GM12874 (cell line): Measurements from ENCODE around the gene ZNF283.

Experiments
- CTCF ChIP-seq: IDR thresholded peaks from 2 replicates; pipeline ENCODE4 v1.5.1; 2011; ENCODE audit warnings: low read depth, mild to moderate bottlenecking, control low read depth, low read length, moderate library complexity; ENCODE audit not compliant: insufficient read depth

The ZNF283 gene

GRCh38 chr19:43790587-43790986, 36.5 kb upstream of the ZNF283 start:
- TF ChIP-seq CTCF: no peak

GRCh38 chr19:43797118-43797517, 30.0 kb upstream of the ZNF283 start:
- TF ChIP-seq CTCF: no peak

- no peak for TF ChIP-seq CTCF
Measured at GRCh38 chr19:43797556-43797955, 29.6 kb upstream of the ZNF283 start.

GRCh38 chr19:43798026-43798545, 29.0 kb upstream of the ZNF283 start:
- TF ChIP-seq CTCF: no peak

GRCh38 chr19:43798546-43799409, 28.3 kb upstream of the ZNF283 start:
- TF ChIP-seq CTCF: no peak

- no peak for TF ChIP-seq CTCF
Measured at GRCh38 chr19:43799502-43800142, 27.5 kb upstream of the ZNF283 start.

- TF ChIP-seq CTCF: no peak
Measured at GRCh38 chr19:43802216-43802951, 24.7 kb upstream of the ZNF283 start, which contains the start of gene LYPD5. Gene LYPD5, minus strand, starts transcription at chr19:43802447. Its CDS starts 67 bp downstream, at chr19:43802380.
